NB4 (cell line): ENCODE results near the gene ZNF236.
"Not testable (repeated sequence)": the region's sequence is repeated elsewhere in the genome, so short reads cannot be mapped to it uniquely, and the experiment has no call there.

Experiments used
- DNase-seq: peaks from one replicate; pipeline ENCODE4 v3.0.0; 2010; ENCODE audit warnings: low read depth
- H3K4me3 ChIP-seq: one replicate; pipeline ENCODE4 v1.5.1; 2011; ENCODE audit warnings: mild to moderate bottlenecking, low read depth, low read length, moderate library complexity
- MAX ChIP-seq: IDR thresholded peaks from 2 replicates; pipeline ENCODE4 v1.6.1; 2011; ENCODE audit warnings: low read depth, low read length
- MYC ChIP-seq: IDR thresholded peaks from 2 replicates; pipeline ENCODE4 v1.6.1; 2011; ENCODE audit warnings: low read depth, low read length
- POLR2A ChIP-seq: IDR thresholded peaks from 2 replicates; pipeline ENCODE4 v1.6.1; 2011; ENCODE audit warnings: mild to moderate bottlenecking; ENCODE audit not compliant: insufficient read length; ENCODE audit errors: extremely low read depth
- TF ChIP-seq, protein P1 (sequence below): IDR thresholded peaks from one replicate; pipeline ENCODE4 v1.5.1; 2012; ENCODE audit warnings: low read depth, low read length

Gene ZNF236

GRCh38 chr18:76959605-76960004 lies 137.2 kb downstream of the ZNF236 start:
- TF ChIP-seq POLR2A = no peak
- no peak overlapping the region for H3K4me3 ChIP-seq
- no peak for DNase-seq

GRCh38 chr18:76960528-76961035 lies 138.2 kb downstream of the ZNF236 start:
- H3K4me3 ChIP-seq = no peak overlapping the region
- TF ChIP-seq MYC (no peak), MAX (no peak), POLR2A (no peak)
- TF ChIP-seq, protein P1, sequence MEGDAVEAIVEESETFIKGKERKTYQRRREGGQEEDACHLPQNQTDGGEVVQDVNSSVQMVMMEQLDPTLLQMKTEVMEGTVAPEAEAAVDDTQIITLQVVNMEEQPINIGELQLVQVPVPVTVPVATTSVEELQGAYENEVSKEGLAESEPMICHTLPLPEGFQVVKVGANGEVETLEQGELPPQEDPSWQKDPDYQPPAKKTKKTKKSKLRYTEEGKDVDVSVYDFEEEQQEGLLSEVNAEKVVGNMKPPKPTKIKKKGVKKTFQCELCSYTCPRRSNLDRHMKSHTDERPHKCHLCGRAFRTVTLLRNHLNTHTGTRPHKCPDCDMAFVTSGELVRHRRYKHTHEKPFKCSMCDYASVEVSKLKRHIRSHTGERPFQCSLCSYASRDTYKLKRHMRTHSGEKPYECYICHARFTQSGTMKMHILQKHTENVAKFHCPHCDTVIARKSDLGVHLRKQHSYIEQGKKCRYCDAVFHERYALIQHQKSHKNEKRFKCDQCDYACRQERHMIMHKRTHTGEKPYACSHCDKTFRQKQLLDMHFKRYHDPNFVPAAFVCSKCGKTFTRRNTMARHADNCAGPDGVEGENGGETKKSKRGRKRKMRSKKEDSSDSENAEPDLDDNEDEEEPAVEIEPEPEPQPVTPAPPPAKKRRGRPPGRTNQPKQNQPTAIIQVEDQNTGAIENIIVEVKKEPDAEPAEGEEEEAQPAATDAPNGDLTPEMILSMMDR = no peak
- DNase-seq = peak; percentile 15

DNA sequence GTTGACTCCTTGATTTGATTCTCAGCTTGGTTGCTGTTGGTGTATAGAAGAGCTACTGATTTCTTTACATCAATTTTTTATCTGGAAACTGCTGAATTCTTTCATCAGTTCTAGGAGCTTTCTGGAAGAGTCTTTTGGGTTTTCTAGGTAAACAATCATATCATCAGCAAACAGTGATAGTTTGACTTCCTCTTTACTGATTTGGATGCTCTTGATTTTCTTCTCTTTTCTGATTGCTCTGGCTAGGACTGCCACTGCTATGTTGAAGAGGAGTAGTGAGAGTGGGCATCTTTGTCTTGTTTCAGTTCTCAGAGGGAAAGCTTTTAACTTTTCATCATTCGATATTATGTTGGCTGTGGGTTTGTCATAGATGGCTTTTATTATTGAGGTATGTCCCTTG lies 140.5 kb downstream of the ZNF236 start:
- no peak for DNase-seq
- H3K4me3 ChIP-seq = no peak overlapping the region
- no peak for TF ChIP-seq MYC
- TF ChIP-seq, protein P1 = no peak
- TF ChIP-seq MAX = no peak
- no peak for TF ChIP-seq POLR2A

DNA sequence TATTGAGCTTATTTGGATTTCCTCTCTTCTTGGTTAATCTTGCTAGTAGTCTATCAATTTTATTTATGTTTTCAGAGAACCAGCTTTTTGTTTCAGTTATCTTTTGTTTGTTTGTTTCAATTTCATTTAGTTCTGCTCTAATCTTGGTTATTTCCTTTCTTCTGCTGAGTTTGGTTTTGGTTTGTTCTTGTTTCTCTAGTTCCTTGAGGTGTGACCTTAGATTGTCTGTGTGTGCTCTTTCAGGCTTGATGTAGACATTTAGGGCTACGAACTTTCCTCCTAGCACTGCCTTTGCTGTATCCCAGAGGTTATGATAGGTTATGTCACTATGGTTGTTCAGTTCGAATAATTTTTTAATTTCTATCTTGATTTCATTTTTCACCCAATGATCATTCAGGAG lies 141.6 kb downstream of the ZNF236 start:
- DNase-seq = no peak
- H3K4me3 ChIP-seq = no peak overlapping the region
- no peak for TF ChIP-seq POLR2A
- TF ChIP-seq, protein P1 = no peak
- no peak for TF ChIP-seq MAX
- TF ChIP-seq MYC = no peak

- not testable (repeated sequence) for H3K4me3 ChIP-seq, DNase-seq
Observed at GRCh38 chr18:76965555-76966151, 143.3 kb downstream of the ZNF236 start.

DNA sequence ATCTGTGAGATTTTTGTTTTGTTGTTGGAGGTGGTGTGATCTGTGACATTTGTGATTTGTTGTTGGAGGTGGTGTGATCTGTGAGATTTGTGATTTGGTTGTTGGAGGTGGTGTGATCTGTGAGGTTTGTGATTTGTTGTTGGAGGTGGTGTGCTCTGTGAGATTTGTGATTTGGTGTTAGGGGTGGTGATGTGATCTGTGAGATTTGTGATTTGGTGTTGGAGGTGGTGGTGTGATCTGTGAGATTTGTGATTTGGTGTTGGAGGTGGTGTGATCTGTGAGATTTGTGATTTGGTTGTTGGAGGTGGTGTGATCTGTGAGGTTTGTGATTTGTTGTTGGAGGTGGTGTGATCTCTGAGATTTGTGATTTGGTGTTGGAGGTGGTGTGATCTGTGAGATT lies 144.9 kb downstream of the ZNF236 start:
- DNase-seq, H3K4me3 ChIP-seq: not testable (repeated sequence)

- no peak for DNase-seq
- H3K4me3 ChIP-seq = no peak overlapping the region
- TF ChIP-seq POLR2A (no peak), MYC (no peak), MAX (no peak)
- TF ChIP-seq, protein P1 = no peak
Observed at GRCh38 chr18:76967721-76968472, 145.5 kb downstream of the ZNF236 start.
